Activated naive CD4-positive, alpha-beta T cell treated with anti-CD3 and anti-CD28 coated beads, Interleukin-2, amount 50 U/mL, for 16 hours (primary cell): ENCODE results near the gene CTNND2.

ENCODE experiments used
- DNase-seq: peaks from one replicate; pipeline ENCODE4 v3.0.0-alpha.2; 2020

The CTNND2 gene

GRCh38 chr5:11760934-11761603 lies 143.2 kb downstream of the CTNND2 start:
- no peak for DNase-seq

- DNase-seq, result no peak
Measured at GRCh38 chr5:11758321-11758720, 145.9 kb downstream of the CTNND2 start.

GRCh38 chr5:11757661-11758060 lies 146.6 kb downstream of the CTNND2 start:
- no peak for DNase-seq

GRCh38 chr5:11737010-11737409 lies 167.2 kb downstream of the CTNND2 start:
- DNase-seq, result no peak

GRCh38 chr5:11734369-11734768 lies 169.9 kb downstream of the CTNND2 start:
- DNase-seq, result no peak

GRCh38 chr5:11733840-11734192 lies 170.4 kb downstream of the CTNND2 start:
- DNase-seq, result no peak

- DNase-seq, result no peak
Measured at GRCh38 chr5:11733185-11733839, 170.9 kb downstream of the CTNND2 start.

GRCh38 chr5:11724940-11725339 lies 179.3 kb downstream of the CTNND2 start:
- no peak for DNase-seq

GRCh38 chr5:11719888-11720481 lies 184.3 kb downstream of the CTNND2 start:
- DNase-seq, result no peak

GRCh38 chr5:11715461-11716196 lies 188.6 kb downstream of the CTNND2 start:
- no peak for DNase-seq

GRCh38 chr5:11711932-11712331 lies 192.3 kb downstream of the CTNND2 start:
- no peak for DNase-seq

- no peak for DNase-seq
Measured at GRCh38 chr5:11709021-11709420, 195.2 kb downstream of the CTNND2 start.

- no peak for DNase-seq
Measured at GRCh38 chr5:11704916-11705315, 199.3 kb downstream of the CTNND2 start.

- DNase-seq, result no peak
Measured at GRCh38 chr5:11700391-11700790, 203.9 kb downstream of the CTNND2 start.

- DNase-seq, result no peak
Measured at GRCh38 chr5:11692636-11693035, 211.6 kb downstream of the CTNND2 start.

GRCh38 chr5:11687498-11687897 lies 216.7 kb downstream of the CTNND2 start:
- no peak for DNase-seq

GRCh38 chr5:11684607-11685006 lies 219.6 kb downstream of the CTNND2 start:
- no peak for DNase-seq

- DNase-seq, result no peak
Measured at GRCh38 chr5:11683666-11684065, 220.6 kb downstream of the CTNND2 start.

GRCh38 chr5:11681796-11682195 lies 222.4 kb downstream of the CTNND2 start:
- no peak for DNase-seq

- no peak for DNase-seq
Measured at GRCh38 chr5:11679676-11680075, 224.6 kb downstream of the CTNND2 start.

GRCh38 chr5:11675184-11675583 lies 229.1 kb downstream of the CTNND2 start:
- no peak for DNase-seq

- DNase-seq, result no peak
Measured at GRCh38 chr5:11672385-11673085, 231.7 kb downstream of the CTNND2 start.

GRCh38 chr5:11658376-11658775 lies 245.9 kb downstream of the CTNND2 start:
- no peak for DNase-seq
